ENCODE measurements around the gene PDIA4. TPM values are rescaled to one million over a fixed set of nuclear protein-coding genes. Genes with fewer than 3 reads are reported as not detected.
"Not testable (repeated sequence)": the region's sequence is repeated elsewhere in the genome, so short reads cannot be mapped to it uniquely, and the experiment has no call there.

PDIA4 gene
- total RNA-seq, 1 experiment from 2014 or later = 281 TPM

- Histone ChIP-seq H3K4me1 (ENCODE audit: control insufficient read depth, insufficient read depth, low read length) (no peaks in the 10 kb centered on the region), H3K9me3 (ENCODE audit: control insufficient read depth, insufficient read depth, low read depth, low read length) (no peaks in the 10 kb centered on the region), H3K36me3 (ENCODE audit: control insufficient read depth, insufficient read depth, low read length) (no peaks in the 10 kb centered on the region), H3K27ac (ENCODE audit: low read length) (no peak overlapping the region), H3K27me3 (ENCODE audit: control insufficient read depth, insufficient read depth, low read length) (no peaks in the 10 kb centered on the region), H3K4me3 (ENCODE audit: low read depth in 2 of 2, low read length in 2 of 2) (no peak overlapping the region)
- POLR2A ChIA-PET = interaction anchor here (0.6 kb wide), 1 partner anchor 10 kb away, joined by 5 read pairs; no protein-coding TSS in a partner anchor
- intact Hi-C loops (cut with micrococcal nuclease; ENCODE audit: unreplicated experiment) (no loop called here), in situ Hi-C loops (cut with HindIII; ENCODE audit: low pct_unique_long_range_greater_than_20kb, low sequenced_read_pairs) (no loop called here)
- DNase-seq (ENCODE audit: low read depth, low spot score) (no peak), ATAC-seq (no peak)
- CTCF ChIA-PET = no interaction called here
- BruUV-seq (replicated peaks) = no TSS peak
- TF ChIP-seq, protein P1, sequence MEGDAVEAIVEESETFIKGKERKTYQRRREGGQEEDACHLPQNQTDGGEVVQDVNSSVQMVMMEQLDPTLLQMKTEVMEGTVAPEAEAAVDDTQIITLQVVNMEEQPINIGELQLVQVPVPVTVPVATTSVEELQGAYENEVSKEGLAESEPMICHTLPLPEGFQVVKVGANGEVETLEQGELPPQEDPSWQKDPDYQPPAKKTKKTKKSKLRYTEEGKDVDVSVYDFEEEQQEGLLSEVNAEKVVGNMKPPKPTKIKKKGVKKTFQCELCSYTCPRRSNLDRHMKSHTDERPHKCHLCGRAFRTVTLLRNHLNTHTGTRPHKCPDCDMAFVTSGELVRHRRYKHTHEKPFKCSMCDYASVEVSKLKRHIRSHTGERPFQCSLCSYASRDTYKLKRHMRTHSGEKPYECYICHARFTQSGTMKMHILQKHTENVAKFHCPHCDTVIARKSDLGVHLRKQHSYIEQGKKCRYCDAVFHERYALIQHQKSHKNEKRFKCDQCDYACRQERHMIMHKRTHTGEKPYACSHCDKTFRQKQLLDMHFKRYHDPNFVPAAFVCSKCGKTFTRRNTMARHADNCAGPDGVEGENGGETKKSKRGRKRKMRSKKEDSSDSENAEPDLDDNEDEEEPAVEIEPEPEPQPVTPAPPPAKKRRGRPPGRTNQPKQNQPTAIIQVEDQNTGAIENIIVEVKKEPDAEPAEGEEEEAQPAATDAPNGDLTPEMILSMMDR (IDR thresholded peaks at IDR 0.05) = no peak
- TF ChIP-seq TCF7L2 (IDR thresholded peaks at IDR 0.05; ENCODE audit: low read depth, low read length) (no peak), POLR2AphosphoS5 (IDR thresholded peaks at IDR 0.05; ENCODE audit: low read depth, low read length) (no peak), SIN3A (IDR thresholded peaks at IDR 0.05; ENCODE audit: borderline replicate concordance, insufficient read depth, low read depth, low read length) (no peak), REST (IDR thresholded peaks at IDR 0.05; ENCODE audit: insufficient read depth in 1 of 2, low read depth in 2 of 2, low read length in 1 of 2) (no peak)
Observed at GRCh38 chr7:149036676-149037075, 8.4 kb upstream of the PDIA4 start.

DNA sequence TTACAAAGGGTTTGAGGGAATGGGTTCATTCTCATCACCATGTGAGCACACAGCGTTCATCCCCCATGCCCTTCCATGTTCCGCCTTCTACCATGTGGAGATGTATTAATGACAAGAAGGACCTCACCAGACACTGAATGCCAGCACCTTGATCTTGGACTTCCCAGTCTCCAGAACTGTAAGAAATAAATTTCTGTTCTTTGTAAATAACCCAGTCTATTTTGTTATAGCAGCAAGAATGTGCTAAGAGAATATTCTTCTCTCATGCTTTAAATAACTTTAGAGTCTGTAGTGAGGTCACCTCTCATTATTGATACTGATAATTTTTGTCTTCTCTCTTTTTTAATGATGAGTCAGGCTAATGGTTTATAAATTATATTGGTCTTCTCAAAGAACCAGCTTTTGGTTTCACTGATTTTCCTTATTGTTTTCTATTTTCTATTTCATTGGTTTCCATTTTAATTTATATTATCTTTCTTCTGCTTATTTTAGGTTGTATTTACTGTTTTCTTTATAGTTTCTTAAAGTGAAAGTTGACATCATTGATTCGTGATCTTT lies 3.1 kb upstream of the PDIA4 start:
- in situ Hi-C loops (cut with HindIII; ENCODE audit: low pct_unique_long_range_greater_than_20kb, low sequenced_read_pairs) (no loop called here), intact Hi-C loops (cut with micrococcal nuclease; ENCODE audit: unreplicated experiment) (no loop called here)
- Histone ChIP-seq H3K27me3 (ENCODE audit: control insufficient read depth, insufficient read depth, low read length) (no peaks in the 10 kb centered on the region), H3K4me1 (ENCODE audit: control insufficient read depth, insufficient read depth, low read length) (peaks cover 9% of the 10 kb centered on the region; the same call in 1 of the 2 replicates), H3K27ac (ENCODE audit: low read length) (no peak overlapping the region), H3K36me3 (ENCODE audit: control insufficient read depth, insufficient read depth, low read length) (no peaks in the 10 kb centered on the region), H3K9me3 (ENCODE audit: control insufficient read depth, insufficient read depth, low read depth, low read length) (no peaks in the 10 kb centered on the region), H3K4me3 (ENCODE audit: low read depth in 2 of 2, low read length in 2 of 2) (no peak overlapping the region)
- no TSS peak for BruUV-seq (replicated peaks)
- TF ChIP-seq TCF7L2 (IDR thresholded peaks at IDR 0.05; ENCODE audit: low read depth, low read length) = no peak
- no peak for TF ChIP-seq REST (IDR thresholded peaks at IDR 0.05; ENCODE audit: insufficient read depth in 1 of 2, low read depth in 2 of 2, low read length in 1 of 2)
- TF ChIP-seq POLR2AphosphoS5 (IDR thresholded peaks at IDR 0.05; ENCODE audit: low read depth, low read length) = no peak
- TF ChIP-seq SIN3A (IDR thresholded peaks at IDR 0.05; ENCODE audit: borderline replicate concordance, insufficient read depth, low read depth, low read length) = no peak
- TF ChIP-seq, protein P1 (IDR thresholded peaks at IDR 0.05) = no peak
- no peak for DNase-seq (ENCODE audit: low read depth, low spot score)
- ChIA-PET POLR2A (interaction anchor here (0.5 kb wide), 1 partner anchor 406 kb away, joined by 18 read pairs; no protein-coding TSS in a partner anchor), CTCF (no interaction called here)
- ATAC-seq = no peak

- H3K4me1 ChIP-seq (ENCODE audit: control insufficient read depth, insufficient read depth, low read length) = peaks cover 17% of the 10 kb centered on the region; the same call in 1 of the 2 replicates
- H3K9me3 ChIP-seq (ENCODE audit: control insufficient read depth, insufficient read depth, low read depth, low read length); BruUV-seq (replicated peaks); DNase-seq (ENCODE audit: low read depth, low spot score); H3K36me3 ChIP-seq (ENCODE audit: control insufficient read depth, insufficient read depth, low read length); intact Hi-C loops (cut with micrococcal nuclease; ENCODE audit: unreplicated experiment); H3K27ac ChIP-seq (ENCODE audit: low read length); CTCF ChIA-PET; in situ Hi-C loops (cut with HindIII; ENCODE audit: low pct_unique_long_range_greater_than_20kb, low sequenced_read_pairs); H3K27me3 ChIP-seq (ENCODE audit: control insufficient read depth, insufficient read depth, low read length); ATAC-seq; H3K4me3 ChIP-seq (ENCODE audit: low read depth in 2 of 2, low read length in 2 of 2); POLR2A ChIA-PET: not testable (repeated sequence)
Observed at GRCh38 chr7:149030439-149030838, 2.1 kb upstream of the PDIA4 start.
